ENCODE measurements around the gene HABP4. TPM values are rescaled to one million over a fixed set of nuclear protein-coding genes. Genes with fewer than 3 reads are reported as not detected.

Gene HABP4
- total and polyA plus RNA-seq, 9 of the 15 experiments (the other 6 are each of a cell fraction or from before 2014, with no cell fraction given): 0.38 to 2.4 (median 1.9) TPM

DNA sequence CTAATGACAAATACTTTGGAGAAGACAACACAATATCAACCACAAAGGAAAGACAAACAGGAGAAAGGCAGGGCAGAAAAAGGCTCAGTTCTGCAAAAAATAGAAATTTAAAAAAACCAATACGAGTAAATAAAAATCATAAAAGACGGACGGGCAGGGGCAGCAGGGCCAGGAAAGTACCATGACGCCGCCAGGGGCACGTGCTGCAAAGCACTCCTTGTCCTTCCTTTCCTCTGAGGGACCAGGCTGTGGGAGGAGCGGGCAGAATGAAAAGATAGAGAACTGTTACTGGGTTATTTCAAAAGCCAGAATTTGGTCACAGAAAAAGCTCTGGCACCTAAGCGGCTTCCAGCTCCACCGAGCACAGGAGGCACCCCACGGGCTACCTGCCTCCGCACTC lies 53.9 kb downstream of the HABP4 start (continued):
- TF ChIP-seq MYBL2 (IDR thresholded peaks at IDR 0.05; ENCODE audit: low read depth) (no peak), MYBL2 (CRISPR knock-in tag; IDR thresholded peaks at IDR 0.05; ENCODE audit: borderline replicate concordance) (no peak), ZNF668 (CRISPR knock-in tag; IDR thresholded peaks at IDR 0.05) (no peak)

DNA sequence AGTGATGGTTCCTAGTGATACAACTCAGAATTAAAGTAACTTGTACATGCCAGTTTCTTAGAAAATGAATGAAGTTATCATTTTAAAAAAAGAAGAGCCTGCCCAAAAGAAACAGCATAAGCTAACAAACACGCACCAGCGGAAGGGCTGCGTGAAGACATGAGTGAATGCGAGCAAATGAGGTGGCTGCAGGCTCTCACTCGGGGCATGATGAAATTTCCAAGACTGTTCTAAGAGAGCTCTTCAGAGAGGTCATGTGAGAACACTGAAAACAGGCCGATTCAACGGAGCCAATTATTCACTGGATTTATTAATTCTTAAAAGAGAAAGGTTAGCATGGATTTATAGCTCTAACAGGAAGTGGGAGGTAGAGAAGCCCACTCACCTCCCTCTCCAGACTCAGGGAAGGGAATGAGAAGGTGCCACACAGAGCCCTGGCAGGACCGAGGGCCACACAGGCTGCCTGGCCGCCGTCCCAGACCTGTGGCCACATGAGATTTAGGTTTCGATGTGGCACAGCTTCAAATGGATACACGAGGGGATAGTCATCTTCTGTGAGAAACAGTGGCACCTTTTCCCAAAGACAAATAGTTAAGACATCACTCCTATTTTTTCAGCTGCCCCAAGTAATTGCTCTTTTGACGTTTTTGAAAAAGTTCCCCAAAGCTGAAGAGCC lies 55.5 kb downstream of the HABP4 start:
- Histone ChIP-seq H3K4me2 (ENCODE audit: insufficient read depth, low read length) (no peak overlapping the region), H3K4me3 (no peak overlapping the region), H3K4me1 (replicated peaks in 1 of 2; ENCODE audit: control insufficient read depth in 2 of 2, insufficient read depth in 2 of 2, low read length in 2 of 2) (no peaks in the 10 kb centered on the region), H4K20me1 (replicated peaks; ENCODE audit: control insufficient read depth, insufficient read depth, low read length) (no peaks in the 10 kb centered on the region), H3K9me3 (replicated peaks; ENCODE audit: control insufficient read depth, insufficient read depth, low read depth, low read length) (no peaks in the 10 kb centered on the region), H3K36me3 (ENCODE audit: control insufficient read depth, insufficient read depth, low read length) (no peaks in the 10 kb centered on the region), H3K27me3 (ENCODE audit: control insufficient read depth in 2 of 2, insufficient read depth in 2 of 2, low read length in 2 of 2) (peaks cover 0 to 15% of the 10 kb centered on the region in 2 experiments; a peak in 4 of 5 replicates), H2AFZ (ENCODE audit: low read depth, low read length) (no peak overlapping the region), H3K9ac (ENCODE audit: insufficient read depth in 1 of 2, low read depth in 2 of 2, low read length in 2 of 2) (no peak overlapping the region), H3K9me1 (ENCODE audit: control insufficient read depth, insufficient read depth, low read length) (no peaks in the 10 kb centered on the region), H3K79me2 (ENCODE audit: control insufficient read depth, insufficient read depth, low read length) (no peaks in the 10 kb centered on the region), H3K27ac (ENCODE audit: extremely low read depth, low read depth, low read length) (no peak overlapping the region)
- WGBS (ENCODE audit: insufficient coverage, low coverage, missing lambda C conversion rate): 24% methylated on average over 12 of the region's 13 CpGs
- no peak for FAIRE-seq
- CTCF ChIA-PET (ENCODE audit: low intra/inter-chr PET ratio): no interaction called here
- intact Hi-C loops (cut with micrococcal nuclease): no loop called here
- DNase-seq (ENCODE audit: extremely low read depth in 1 of 4, low spot score in 3 of 4): no peak
- in situ Hi-C loops (cut with MboI): no loop called here
- BruUV-seq (replicated peaks): no TSS peak
- POLR2A ChIA-PET: no interaction called here
- no peak for ATAC-seq
- no peak for TF ChIP-seq TBL1XR1 (IDR thresholded peaks at IDR 0.05; ENCODE audit: low read length in 2 of 2)
- no peak for TF ChIP-seq MEIS2 (IDR thresholded peaks at IDR 0.05; ENCODE audit: partially characterized antibody)
- TF ChIP-seq, protein P1, sequence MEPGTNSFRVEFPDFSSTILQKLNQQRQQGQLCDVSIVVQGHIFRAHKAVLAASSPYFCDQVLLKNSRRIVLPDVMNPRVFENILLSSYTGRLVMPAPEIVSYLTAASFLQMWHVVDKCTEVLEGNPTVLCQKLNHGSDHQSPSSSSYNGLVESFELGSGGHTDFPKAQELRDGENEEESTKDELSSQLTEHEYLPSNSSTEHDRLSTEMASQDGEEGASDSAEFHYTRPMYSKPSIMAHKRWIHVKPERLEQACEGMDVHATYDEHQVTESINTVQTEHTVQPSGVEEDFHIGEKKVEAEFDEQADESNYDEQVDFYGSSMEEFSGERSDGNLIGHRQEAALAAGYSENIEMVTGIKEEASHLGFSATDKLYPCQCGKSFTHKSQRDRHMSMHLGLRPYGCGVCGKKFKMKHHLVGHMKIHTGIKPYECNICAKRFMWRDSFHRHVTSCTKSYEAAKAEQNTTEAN (CRISPR knock-in tag; IDR thresholded peaks at IDR 0.05): no peak
- no peak for TF ChIP-seq SNRNP70 (optimal IDR thresholded peaks at IDR 0.05; ENCODE audit: low read depth, low read length)
- TF ChIP-seq ZNF644 (tag; IDR thresholded peaks at IDR 0.05; ENCODE audit: low read depth): no peak
- TF ChIP-seq PHB (CRISPR knock-in tag; IDR thresholded peaks at IDR 0.05): no peak
- TF ChIP-seq, protein P2, sequence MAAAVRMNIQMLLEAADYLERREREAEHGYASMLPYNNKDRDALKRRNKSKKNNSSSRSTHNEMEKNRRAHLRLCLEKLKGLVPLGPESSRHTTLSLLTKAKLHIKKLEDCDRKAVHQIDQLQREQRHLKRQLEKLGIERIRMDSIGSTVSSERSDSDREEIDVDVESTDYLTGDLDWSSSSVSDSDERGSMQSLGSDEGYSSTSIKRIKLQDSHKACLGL (CRISPR knock-in tag; IDR thresholded peaks at IDR 0.05; ENCODE audit: borderline replicate concordance, poor library complexity, severe bottlenecking): no peak
- TF ChIP-seq ZFP1 (CRISPR knock-in tag; IDR thresholded peaks at IDR 0.05): no peak
- no peak for TF ChIP-seq SMAD4 (CRISPR knock-in tag; conservative IDR thresholded peaks at IDR 0.05)
- no peak for TF ChIP-seq SMARCA4 (IDR thresholded peaks at IDR 0.05)
- TF ChIP-seq ESRRB (CRISPR knock-in tag; IDR thresholded peaks at IDR 0.05; ENCODE audit: borderline replicate concordance): no peak
- TF ChIP-seq, protein P3, sequence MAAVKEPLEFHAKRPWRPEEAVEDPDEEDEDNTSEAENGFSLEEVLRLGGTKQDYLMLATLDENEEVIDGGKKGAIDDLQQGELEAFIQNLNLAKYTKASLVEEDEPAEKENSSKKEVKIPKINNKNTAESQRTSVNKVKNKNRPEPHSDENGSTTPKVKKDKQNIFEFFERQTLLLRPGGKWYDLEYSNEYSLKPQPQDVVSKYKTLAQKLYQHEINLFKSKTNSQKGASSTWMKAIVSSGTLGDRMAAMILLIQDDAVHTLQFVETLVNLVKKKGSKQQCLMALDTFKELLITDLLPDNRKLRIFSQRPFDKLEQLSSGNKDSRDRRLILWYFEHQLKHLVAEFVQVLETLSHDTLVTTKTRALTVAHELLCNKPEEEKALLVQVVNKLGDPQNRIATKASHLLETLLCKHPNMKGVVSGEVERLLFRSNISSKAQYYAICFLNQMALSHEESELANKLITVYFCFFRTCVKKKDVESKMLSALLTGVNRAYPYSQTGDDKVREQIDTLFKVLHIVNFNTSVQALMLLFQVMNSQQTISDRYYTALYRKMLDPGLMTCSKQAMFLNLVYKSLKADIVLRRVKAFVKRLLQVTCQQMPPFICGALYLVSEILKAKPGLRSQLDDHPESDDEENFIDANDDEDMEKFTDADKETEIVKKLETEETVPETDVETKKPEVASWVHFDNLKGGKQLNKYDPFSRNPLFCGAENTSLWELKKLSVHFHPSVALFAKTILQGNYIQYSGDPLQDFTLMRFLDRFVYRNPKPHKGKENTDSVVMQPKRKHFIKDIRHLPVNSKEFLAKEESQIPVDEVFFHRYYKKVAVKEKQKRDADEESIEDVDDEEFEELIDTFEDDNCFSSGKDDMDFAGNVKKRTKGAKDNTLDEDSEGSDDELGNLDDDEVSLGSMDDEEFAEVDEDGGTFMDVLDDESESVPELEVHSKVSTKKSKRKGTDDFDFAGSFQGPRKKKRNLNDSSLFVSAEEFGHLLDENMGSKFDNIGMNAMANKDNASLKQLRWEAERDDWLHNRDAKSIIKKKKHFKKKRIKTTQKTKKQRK (IDR thresholded peaks at IDR 0.05; ENCODE audit: borderline replicate concordance, low read depth, low read length): no peak
- no peak for TF ChIP-seq SPI1 (IDR thresholded peaks at IDR 0.05; ENCODE audit: borderline replicate concordance, low read depth, low read length)
- TF ChIP-seq MTA3 (IDR thresholded peaks at IDR 0.05; ENCODE audit: borderline replicate concordance): no peak
